Right atrium auricular region (tissue), 2 donors: ENCODE data around the gene CAPZA1. TPM values are rescaled to one million over a fixed set of nuclear protein-coding genes. Genes with fewer than 3 reads are reported as not detected.
"Not testable (repeated sequence)": the region's sequence is repeated elsewhere in the genome, so short reads cannot be mapped to it uniquely, and the experiment has no call there.

ENCODE experiments used
- DNase-seq: peaks from one replicate; pipeline ENCODE4 v3.0.0-alpha.2; 2019; ENCODE audit warnings: low spot score
- H3K27ac ChIP-seq, 2 donors: fragments of 200-600 bp; sonication (generic); 1 replicate in 1 of 2; 2 replicates in 1 of 2; pipeline ENCODE4 v1.5.1; 2016 to 2019
- H3K27me3 ChIP-seq, 2 donors: fragments of 200-600 bp; sonication (generic); one replicate each; pipeline versions ENCODE4 v1.5.1 to v1.6.0; 2017 to 2019
- H3K36me3 ChIP-seq: fragments of 200-600 bp; sonication (generic); one replicate; pipeline ENCODE4 v1.5.1; 2016
- H3K4me1 ChIP-seq, 2 donors: fragments of 200-600 bp; sonication (generic); one replicate each; pipeline versions ENCODE4 v1.5.1 to v1.6.0; 2017 to 2019
- H3K4me3 ChIP-seq, 2 donors: fragments of 200-600 bp; sonication (generic); 1 replicate in 1 of 2; 2 replicates in 1 of 2; pipeline ENCODE4 v1.5.1; 2017 to 2019; ENCODE audit warnings: mild to moderate bottlenecking in 1 of 2, moderate library complexity in 1 of 2
- H3K9me3 ChIP-seq, 2 donors: fragments of 200-600 bp; sonication (generic); one replicate each; pipeline ENCODE4 v1.5.1; 2019
- CTCF ChIP-seq, 2 donors: fragments of 200-600 bp; sonication (generic); IDR thresholded peaks; one replicate each; pipeline ENCODE4 v1.5.1; 2019; ENCODE audit warnings: antibody characterized with exemption in 2 of 2
- total RNA-seq, 2 donors: library from RNA; depleted of rRNA; stranded (reverse); fragments of >200 nt; gene quantifications; one replicate each; pipeline ENCODE4 v1.1.0, GENCODE V29; 2016

CAPZA1 gene
- total RNA-seq, 2 donors from 2014 or later = 29.0 to 46.0 TPM

GRCh38 chr1:112605633-112606327 lies 13.9 kb upstream of the CAPZA1 start:
- TF ChIP-seq CTCF (IDR thresholded peaks at IDR 0.05) = no peak
- H3K36me3 ChIP-seq = peaks cover 71% of the 10 kb centered on the region
- no peaks in the 10 kb centered on the region for H3K9me3 ChIP-seq
- H3K27ac ChIP-seq = no peak overlapping the region
- DNase-seq = no peak
- H3K4me3 ChIP-seq = no peak overlapping the region
- no peaks in the 10 kb centered on the region for H3K4me1 ChIP-seq
- H3K27me3 ChIP-seq = no peaks in the 10 kb centered on the region

- H3K27me3 ChIP-seq = no peaks in the 10 kb centered on the region
Measured at GRCh38 chr1:112614460-112615065, 5.1 kb upstream of the CAPZA1 start.

GRCh38 chr1:112618114-112618720 lies 1.4 kb upstream of the CAPZA1 start:
- Histone ChIP-seq H3K27me3 (no peaks in the 10 kb centered on the region), H3K4me1 (peaks cover 0 to 38% of the 10 kb centered on the region in 2 donors), H3K27ac (peak overlapping the region; percentile 99), H3K36me3 (peaks cover 23% of the 10 kb centered on the region), H3K4me3 (peak overlapping the region; percentile 89 to 95), H3K9me3 (no peaks in the 10 kb centered on the region)
- no peak for TF ChIP-seq CTCF (IDR thresholded peaks at IDR 0.05)
- no peak for DNase-seq

More at GRCh38 chr1:112614460-112615065, 5.1 kb upstream of the CAPZA1 start:
- TF ChIP-seq CTCF (IDR thresholded peaks at IDR 0.05) = peak in 1 of 2 donors; percentile 61
- Histone ChIP-seq H3K4me3 (no peak overlapping the region), H3K36me3 (peaks cover 46% of the 10 kb centered on the region), H3K27ac (no peak overlapping the region), H3K4me1 (peaks cover 0 to 14% of the 10 kb centered on the region in 2 donors), H3K9me3 (no peaks in the 10 kb centered on the region)
- no peak for DNase-seq

- Histone ChIP-seq H3K9me3 (no peaks in the 10 kb centered on the region), H3K27ac (peak within 1 kb of the TSS; percentile 99), H3K36me3 (peaks cover 18% of the 10 kb centered on the region), H3K4me3 (peak within 1 kb of the TSS; percentile 89 to 95), H3K27me3 (no peaks in the 10 kb centered on the region), H3K4me1 (peaks cover 0 to 39% of the 10 kb centered on the region in 2 donors)
- TF ChIP-seq CTCF (IDR thresholded peaks at IDR 0.05) = peak in 1 of 2 donors; percentile 9
- peak; percentile 66 for DNase-seq
Measured at GRCh38 chr1:112618721-112619517, 713 bp upstream of the CAPZA1 start, which contains the start of gene ST7L. ST7L (minus strand) TSS chr1:112619141; CDS start chr1:112619113, 28 bp downstream.

- Histone ChIP-seq H3K27ac (peak overlapping the region; percentile 99), H3K9me3 (no peaks in the 10 kb centered on the region), H3K4me1 (peaks cover 0 to 47% of the 10 kb centered on the region in 2 donors), H3K4me3 (peak overlapping the region; percentile 89 to 95), H3K27me3 (no peaks in the 10 kb centered on the region), H3K36me3 (peaks cover 7% of the 10 kb centered on the region)
- no peak for TF ChIP-seq CTCF (IDR thresholded peaks at IDR 0.05)
- no peak for DNase-seq
Measured at GRCh38 chr1:112620377-112620695, 704 bp downstream of the CAPZA1 start.

GRCh38 chr1:112624493-112624892 lies 4.9 kb downstream of the CAPZA1 start:
- H3K27me3 ChIP-seq, H3K9me3 ChIP-seq, DNase-seq, H3K36me3 ChIP-seq, H3K4me3 ChIP-seq, H3K27ac ChIP-seq: not testable (repeated sequence)
- peaks cover 0 to 53% of the 10 kb centered on the region in 2 donors for H3K4me1 ChIP-seq
